HEK293T (cell line): ENCODE results near the gene MN1.

Experiments
- CTCF ChIA-PET: fragments of 350-600 bp; formaldehyde crosslinking; extraction: SDS; loops from one replicate; lab custom pipeline; 2021; ENCODE audit warnings: antibody characterized with exemption, inconsistent platforms; lab: Yijun Ruan, JAX
- POLR2A ChIA-PET: fragments of 350-600 bp; formaldehyde crosslinking; extraction: SDS; loops from one replicate; lab custom pipeline; 2020; ENCODE audit warnings: antibody characterized with exemption, inconsistent platforms; lab: Yijun Ruan, JAX
- DNase-seq: peaks from one replicate; pipeline ENCODE4 v3.0.0; 2012; ENCODE audit warnings: mixed read lengths; ENCODE audit errors: extremely low spot score
- ARNT ChIP-seq: fragments of 450-650 bp; IDR thresholded peaks from 2 replicates; pipeline ENCODE4 v1.6.1; 2017; ENCODE audit warnings: mild to moderate bottlenecking
- BHLHE40 ChIP-seq: fragments of 450-650 bp; IDR thresholded peaks from 2 replicates; pipeline ENCODE4 v1.6.1; 2016; ENCODE audit warnings: mild to moderate bottlenecking, moderate library complexity, borderline replicate concordance
- CTBP1 ChIP-seq: fragments of 450-650 bp; IDR thresholded peaks from 2 replicates; pipeline ENCODE4 v1.6.1; 2016; ENCODE audit warnings: borderline replicate concordance
- ELF4 ChIP-seq: fragments of 450-650 bp; IDR thresholded peaks from 2 replicates; pipeline ENCODE4 v1.6.1; 2017; ENCODE audit warnings: antibody characterized with exemption
- FOXA1 ChIP-seq: fragments of 450-650 bp; IDR thresholded peaks from 2 replicates; pipeline ENCODE4 v1.6.1; 2016; ENCODE audit warnings: mild to moderate bottlenecking
- FOXK2 ChIP-seq: fragments of 450-650 bp; IDR thresholded peaks from 2 replicates; pipeline ENCODE4 v1.6.1; 2016; ENCODE audit warnings: mild to moderate bottlenecking
- FOXM1 ChIP-seq: fragments of 450-650 bp; IDR thresholded peaks from 2 replicates; pipeline ENCODE4 v1.6.1; 2017; ENCODE audit warnings: mild to moderate bottlenecking, borderline replicate concordance
- HDGF ChIP-seq: fragments of 450-650 bp; IDR thresholded peaks from 2 replicates; pipeline ENCODE4 v1.6.1; 2017; ENCODE audit warnings: antibody characterized with exemption, borderline replicate concordance
- L3MBTL2 ChIP-seq: fragments of 450-650 bp; conservative IDR thresholded peaks from 2 replicates; pipeline ENCODE4 v1.6.1; 2016; ENCODE audit warnings: mild to moderate bottlenecking
- LEF1 ChIP-seq: fragments of 450-650 bp; IDR thresholded peaks from 2 replicates; pipeline ENCODE4 v1.6.1; 2017; ENCODE audit warnings: mild to moderate bottlenecking, borderline replicate concordance
- NFRKB ChIP-seq: fragments of 450-650 bp; IDR thresholded peaks from 2 replicates; pipeline ENCODE4 v1.6.1; 2016; ENCODE audit warnings: mild to moderate bottlenecking, moderate library complexity
- PKNOX1 ChIP-seq: fragments of 450-650 bp; IDR thresholded peaks from 2 replicates; pipeline ENCODE4 v1.6.1; 2016
- SP1 ChIP-seq: fragments of 450-650 bp; IDR thresholded peaks from 2 replicates; pipeline ENCODE4 v1.6.1; 2017
- SUZ12 ChIP-seq: fragments of 450-650 bp; IDR thresholded peaks from 2 replicates; pipeline ENCODE4 v1.6.1; 2016; ENCODE audit warnings: mild to moderate bottlenecking
- TARDBP ChIP-seq: fragments of 450-650 bp; IDR thresholded peaks from 2 replicates; pipeline ENCODE4 v1.6.1; 2016
- ZNF384 ChIP-seq: fragments of 450-650 bp; IDR thresholded peaks from 2 replicates; pipeline ENCODE4 v1.6.1; 2016

Gene MN1

GRCh38 chr22:27809226-27809603 is 7.7 kb upstream of the MN1 start:
- no peak for DNase-seq
- ChIA-PET CTCF (no interaction called here), POLR2A (no interaction called here)
- TF ChIP-seq SUZ12: no peak
- TF ChIP-seq NFRKB: no peak
- no peak for TF ChIP-seq ELF4
- no peak for TF ChIP-seq CTBP1
- TF ChIP-seq LEF1: no peak
- TF ChIP-seq PKNOX1: no peak
- TF ChIP-seq FOXM1: no peak
- no peak for TF ChIP-seq TARDBP
- no peak for TF ChIP-seq BHLHE40
- TF ChIP-seq ARNT: no peak
- TF ChIP-seq SP1: no peak
- no peak for TF ChIP-seq FOXA1
- TF ChIP-seq ZNF384: no peak

- TF ChIP-seq TARDBP: no peak
- TF ChIP-seq BHLHE40: no peak
- no peak for TF ChIP-seq ARNT
- TF ChIP-seq SP1: no peak
- TF ChIP-seq PKNOX1: no peak
- no peak for TF ChIP-seq SUZ12
- TF ChIP-seq NFRKB: no peak
- no peak for TF ChIP-seq L3MBTL2
- no peak for TF ChIP-seq FOXA1
- TF ChIP-seq FOXK2: no peak
- no peak for TF ChIP-seq ELF4
- TF ChIP-seq LEF1: no peak
- TF ChIP-seq HDGF: no peak
- no peak for TF ChIP-seq FOXM1
- no peak for TF ChIP-seq CTBP1
- no peak for TF ChIP-seq ZNF384
- no peak for DNase-seq
- POLR2A ChIA-PET: interaction anchor here (0.9 kb wide), 1 partner anchor 19 kb away, joined by 3 read pairs; no protein-coding TSS in a partner anchor
- CTCF ChIA-PET: interaction anchor here (0.8 to 0.9 kb wide), 2 partner anchors 10 to 61 kb away, joined by 3 read pairs; no protein-coding TSS in a partner anchor
These were observed 7.1 kb upstream of the MN1 start for GRCh38 chr22:27808451-27809225.

GRCh38 chr22:27805841-27806240 is 4.3 kb upstream of the MN1 start:
- TF ChIP-seq CTBP1 (no peak), FOXA1 (no peak), BHLHE40 (no peak), SP1 (no peak), FOXK2 (no peak)
- CTCF ChIA-PET: interaction anchor here (0.7 kb wide), 1 partner anchor 152 kb away, joined by 3 read pairs; no protein-coding TSS in a partner anchor
- no peak for DNase-seq
- POLR2A ChIA-PET: no interaction called here

GRCh38 chr22:27804470-27805297 is 3.1 kb upstream of the MN1 start:
- ChIA-PET CTCF (no interaction called here), POLR2A (no interaction called here)
- DNase-seq: peak; percentile 82
- TF ChIP-seq SP1 (no peak), PKNOX1 (no peak), ELF4 (no peak), LEF1 (no peak), TARDBP (no peak), SUZ12 (no peak), ARNT (no peak), BHLHE40 (no peak), ZNF384 (no peak), FOXM1 (no peak), FOXA1 (no peak), NFRKB (no peak), L3MBTL2 (no peak), CTBP1 (no peak), FOXK2 (no peak), HDGF (no peak)

- no peak for TF ChIP-seq L3MBTL2
- TF ChIP-seq LEF1: no peak
- no peak for TF ChIP-seq FOXA1
- no peak for TF ChIP-seq SUZ12
- no peak for TF ChIP-seq FOXK2
- TF ChIP-seq BHLHE40: no peak
- TF ChIP-seq CTBP1: no peak
- no peak for TF ChIP-seq ELF4
- TF ChIP-seq NFRKB: no peak
- TF ChIP-seq FOXM1: no peak
- TF ChIP-seq HDGF: no peak
- no peak for TF ChIP-seq ARNT
- no peak for TF ChIP-seq SP1
- ChIA-PET POLR2A (no interaction called here), CTCF (no interaction called here)
- DNase-seq: no peak
These were observed 2.4 kb upstream of the MN1 start for GRCh38 chr22:27803841-27804415.
